ENCODE measurements around the gene MAPK9.

MAPK9 gene

DNA sequence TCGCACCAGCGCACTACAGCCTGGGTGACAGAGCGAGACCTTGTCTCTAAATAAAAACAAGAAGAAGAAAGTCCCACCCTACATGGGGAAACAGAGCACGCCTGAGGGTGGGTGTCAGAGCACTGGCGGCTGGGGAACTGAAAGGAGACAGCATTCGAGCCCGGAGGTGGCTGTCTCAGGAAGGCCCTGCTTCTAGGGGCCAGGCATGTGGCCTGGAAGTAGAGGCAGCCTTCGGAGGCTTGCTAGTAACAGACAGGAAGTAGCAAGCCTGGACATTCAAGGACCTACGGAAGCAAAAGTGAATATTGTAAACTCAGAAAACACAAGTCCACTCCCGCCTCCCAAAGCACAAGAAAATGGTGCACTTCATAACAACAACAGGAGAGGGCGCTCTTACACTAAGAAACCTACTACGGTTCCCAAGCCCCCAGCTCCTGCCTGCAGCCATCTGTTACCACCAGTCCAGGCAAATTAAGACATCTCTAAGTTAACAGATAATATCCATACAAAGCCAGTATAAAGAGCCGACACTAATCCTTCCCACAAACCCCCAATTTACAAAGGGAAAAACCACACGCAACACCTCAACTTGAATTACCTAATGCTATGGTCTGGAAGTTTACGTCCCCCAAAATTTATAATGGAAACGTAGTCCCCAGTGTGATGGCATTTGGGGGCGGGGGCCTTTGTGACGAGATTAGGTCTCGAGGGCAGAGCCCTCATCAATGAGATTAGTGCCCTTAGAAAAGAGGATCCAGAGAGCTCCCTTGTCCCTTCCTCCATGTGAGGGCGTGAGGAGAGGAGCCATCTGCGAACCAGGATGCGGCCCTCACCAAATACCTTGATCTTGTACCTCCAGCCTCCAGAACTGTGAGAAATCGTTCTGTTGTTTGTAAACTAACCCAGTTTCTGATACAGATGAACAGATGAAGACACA is 90.6 kb downstream of the MAPK9 start:
- no peak for ATAC-seq

- ATAC-seq = no peak
These were observed 92.5 kb downstream of the MAPK9 start for GRCh38 chr5:180199390-180199789.

GRCh38 chr5:180198208-180198607 is 93.7 kb downstream of the MAPK9 start:
- ATAC-seq = no peak

DNA sequence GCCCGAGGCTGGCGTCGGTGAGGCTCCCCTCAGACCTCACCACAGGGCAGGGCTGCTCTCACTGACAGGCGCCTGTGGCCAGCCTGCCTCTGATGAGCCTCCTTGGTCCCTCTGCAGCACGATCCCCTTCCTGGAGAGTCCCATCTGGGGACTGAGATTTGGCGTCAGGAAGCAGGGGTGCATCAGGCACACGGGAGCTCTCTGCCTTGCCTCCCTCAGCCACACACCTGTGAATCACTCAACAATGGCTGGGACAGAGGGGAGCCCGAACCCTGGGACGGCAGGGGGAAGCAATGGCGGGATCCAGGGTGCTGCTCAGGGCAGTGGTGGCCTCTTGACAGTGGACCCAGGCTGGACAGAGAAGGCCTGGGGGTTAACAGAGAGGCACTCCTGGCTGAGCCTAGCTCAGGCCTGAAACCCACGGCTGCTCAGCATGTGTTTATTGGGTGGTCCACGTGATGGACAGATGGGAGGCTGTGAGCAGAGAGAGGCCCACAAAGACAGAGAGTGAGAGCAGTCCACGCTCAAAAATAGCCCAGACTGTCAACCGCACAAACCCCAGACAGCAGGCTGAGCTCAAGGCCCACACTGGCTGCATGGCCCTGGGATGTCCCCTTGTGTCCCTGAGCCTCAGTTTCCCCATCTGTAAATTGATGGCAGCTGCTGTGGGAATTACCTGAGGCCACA is 94.7 kb downstream of the MAPK9 start:
- no peak for ATAC-seq

DNA sequence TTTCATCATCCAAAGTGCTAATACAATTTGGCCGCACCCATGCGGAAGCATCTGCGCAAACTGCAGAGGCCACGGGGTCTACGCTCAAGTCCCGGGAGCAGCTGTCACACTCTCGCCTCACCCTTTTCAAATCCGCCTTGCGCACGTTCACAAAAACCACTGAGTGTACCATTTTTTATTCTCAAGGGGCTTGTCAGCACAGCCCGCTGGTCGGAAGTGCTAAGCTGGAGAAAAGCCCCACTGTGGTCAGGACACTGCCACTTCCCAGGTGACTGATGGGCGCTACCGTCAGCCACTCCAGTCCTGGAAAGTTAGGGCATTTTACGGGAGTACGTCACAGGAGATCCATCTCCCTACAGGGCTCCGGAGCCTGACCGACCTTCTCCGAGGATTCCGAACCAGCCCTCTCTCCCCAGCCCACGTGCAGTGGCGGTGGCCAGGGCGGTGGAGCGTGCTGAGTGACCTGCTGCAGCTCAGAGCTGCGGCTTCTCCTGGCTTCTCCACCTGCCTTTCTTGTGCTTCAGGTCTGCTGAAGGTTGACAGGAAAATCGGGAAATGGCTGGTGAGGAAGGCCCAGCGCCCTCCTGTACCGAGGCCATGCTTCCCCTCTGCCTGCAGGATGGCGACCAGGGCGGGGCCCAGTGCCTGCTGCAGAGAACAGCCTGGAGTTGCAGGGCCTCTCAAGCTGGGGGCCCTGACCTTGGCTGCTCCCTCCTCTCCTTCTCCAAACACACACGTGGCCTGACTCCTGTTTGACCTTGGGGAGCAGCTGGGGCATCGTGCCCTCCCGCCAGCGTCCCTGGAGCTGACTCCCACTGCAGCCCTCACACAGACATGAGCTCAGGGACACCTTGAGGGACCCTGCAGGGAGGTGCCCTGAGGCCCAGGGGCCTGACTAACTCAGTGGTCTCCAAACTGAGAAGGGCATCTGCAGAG is 97.2 kb downstream of the MAPK9 start:
- ATAC-seq = no peak

DNA sequence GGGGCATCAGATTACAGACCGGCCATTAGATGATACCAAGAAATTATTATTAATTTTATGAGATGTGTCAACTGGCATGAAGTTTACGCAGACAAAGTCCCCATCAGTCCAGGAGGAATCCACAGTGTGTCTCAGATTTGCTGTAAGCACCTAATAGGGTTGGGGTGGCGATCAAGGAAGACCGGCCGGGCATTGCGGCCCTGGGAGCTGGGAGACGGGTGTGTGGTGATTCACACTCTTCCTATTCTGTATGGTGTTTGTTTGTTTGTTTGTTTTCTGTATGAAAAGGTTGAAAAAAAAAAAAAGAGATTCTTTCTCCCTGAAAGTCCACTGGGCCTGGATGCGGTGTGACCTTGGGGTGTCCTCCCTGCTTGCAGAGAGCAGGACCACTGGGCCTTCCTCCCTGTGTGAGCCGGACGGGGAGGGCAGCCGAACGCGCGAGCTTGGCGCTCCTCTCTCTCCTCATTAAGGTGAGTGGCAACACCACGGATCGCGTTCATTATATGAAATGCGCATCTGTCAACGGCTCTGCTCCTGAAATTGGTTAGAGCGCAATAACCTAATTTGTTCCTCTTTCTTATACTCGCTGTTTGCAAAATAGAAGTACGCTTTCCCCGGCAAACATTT is 98.0 kb downstream of the MAPK9 start:
- ATAC-seq = no peak

GRCh38 chr5:180191716-180192115 is 100.2 kb downstream of the MAPK9 start:
- no peak for ATAC-seq

DNA sequence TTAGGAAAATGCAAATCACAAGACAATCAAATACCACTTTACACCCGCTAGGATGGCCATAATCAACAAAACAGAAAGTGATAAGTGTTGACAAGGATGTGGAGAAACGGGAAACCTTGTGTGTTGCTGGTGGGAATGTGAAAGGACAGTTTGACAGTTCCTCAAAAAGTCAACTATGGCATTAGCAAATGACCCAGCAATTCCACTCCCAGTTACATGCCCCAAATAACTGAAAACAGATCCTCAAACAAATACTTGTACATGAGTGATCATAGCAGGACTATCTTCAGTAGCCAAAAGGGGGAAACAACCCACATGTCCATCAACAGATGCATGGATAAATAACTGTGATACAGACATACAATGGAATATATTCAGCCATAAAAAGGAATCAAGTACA is 104.1 kb downstream of the MAPK9 start:
- no peak for ATAC-seq
